Brain microvascular endothelial cell (primary cell): ENCODE results near the gene MT1G.

Source experiments
- DNase-seq: peaks from one replicate; pipeline ENCODE4 v3.0.0-alpha.2; 2020
- H3K27ac ChIP-seq: fragments of 250-450 bp; sonication (Bioruptor Pico); 2 replicates; pipeline ENCODE4 v1.5.1; 2020; ENCODE audit warnings: mild to moderate bottlenecking, moderate library complexity
- H3K27me3 ChIP-seq: fragments of 250-450 bp; sonication (Bioruptor Pico); replicated peaks from 2 replicates; pipeline ENCODE4 v1.5.1; 2020; ENCODE audit warnings: mild to moderate bottlenecking
- H3K36me3 ChIP-seq: fragments of 250-450 bp; sonication (Bioruptor Pico); replicated peaks from 2 replicates; pipeline ENCODE4 v1.5.1; 2020; ENCODE audit warnings: mild to moderate bottlenecking
- H3K4me3 ChIP-seq: 2 replicates; pipeline ENCODE4 v1.5.1; 2011; ENCODE audit warnings: low read depth, mild to moderate bottlenecking, control low read depth, low read length, moderate library complexity
- in situ Hi-C: cut with HindIII; loops from 2 replicates; pipeline ENCODE4 v1.10.0; 2017; ENCODE audit warnings: low sequenced_read_pairs, low pct_ligation_motif_present
- TF ChIP-seq, protein P1 (sequence below): IDR thresholded peaks from 2 replicates; pipeline ENCODE4 v1.5.1; 2011; ENCODE audit warnings: low read depth, mild to moderate bottlenecking, moderate library complexity, low read length, control low read depth, inconsistent platforms; ENCODE audit errors: missing control alignments

The MT1G gene

DNA sequence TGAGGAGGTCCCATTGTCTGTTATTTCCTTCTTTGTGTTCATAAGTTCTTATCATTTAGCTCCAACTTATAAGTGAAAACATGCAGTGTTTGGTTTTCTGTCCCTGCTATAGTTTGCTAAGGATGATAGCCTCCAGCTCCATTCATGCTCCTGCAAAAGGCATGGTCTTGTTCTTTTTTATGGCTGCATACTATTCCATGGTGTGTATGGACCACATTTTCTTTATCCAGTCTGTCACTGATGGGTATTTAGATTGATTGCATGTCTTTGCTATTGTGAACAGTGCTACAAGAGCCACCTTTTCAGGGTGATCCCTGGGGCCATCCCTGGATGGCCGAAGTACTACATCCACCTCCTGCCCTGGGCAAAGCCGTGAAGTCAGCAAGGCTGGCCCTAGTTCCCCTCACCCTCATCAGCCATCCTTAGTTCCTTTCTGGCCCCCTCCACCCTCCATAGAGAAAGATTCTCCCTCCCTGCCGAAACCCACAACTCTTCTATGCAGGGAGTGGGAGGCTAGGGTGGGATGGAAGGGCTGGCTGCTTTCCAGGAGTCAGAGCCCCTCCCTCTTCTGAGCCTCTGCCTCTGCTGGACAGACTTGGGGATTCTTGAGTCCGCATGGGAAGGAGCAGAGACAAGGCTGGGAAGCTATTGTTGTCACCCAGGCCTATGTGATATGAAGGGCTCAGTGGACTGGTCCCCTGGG, 22.7 kb upstream of the MT1G start:
- no peaks in the 10 kb centered on the region for H3K36me3 ChIP-seq
- TF ChIP-seq, protein P1, sequence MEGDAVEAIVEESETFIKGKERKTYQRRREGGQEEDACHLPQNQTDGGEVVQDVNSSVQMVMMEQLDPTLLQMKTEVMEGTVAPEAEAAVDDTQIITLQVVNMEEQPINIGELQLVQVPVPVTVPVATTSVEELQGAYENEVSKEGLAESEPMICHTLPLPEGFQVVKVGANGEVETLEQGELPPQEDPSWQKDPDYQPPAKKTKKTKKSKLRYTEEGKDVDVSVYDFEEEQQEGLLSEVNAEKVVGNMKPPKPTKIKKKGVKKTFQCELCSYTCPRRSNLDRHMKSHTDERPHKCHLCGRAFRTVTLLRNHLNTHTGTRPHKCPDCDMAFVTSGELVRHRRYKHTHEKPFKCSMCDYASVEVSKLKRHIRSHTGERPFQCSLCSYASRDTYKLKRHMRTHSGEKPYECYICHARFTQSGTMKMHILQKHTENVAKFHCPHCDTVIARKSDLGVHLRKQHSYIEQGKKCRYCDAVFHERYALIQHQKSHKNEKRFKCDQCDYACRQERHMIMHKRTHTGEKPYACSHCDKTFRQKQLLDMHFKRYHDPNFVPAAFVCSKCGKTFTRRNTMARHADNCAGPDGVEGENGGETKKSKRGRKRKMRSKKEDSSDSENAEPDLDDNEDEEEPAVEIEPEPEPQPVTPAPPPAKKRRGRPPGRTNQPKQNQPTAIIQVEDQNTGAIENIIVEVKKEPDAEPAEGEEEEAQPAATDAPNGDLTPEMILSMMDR, result no peak
- in situ Hi-C loops, result no loop called here
- DNase-seq, result no peak
- no peaks in the 10 kb centered on the region for H3K27me3 ChIP-seq
- H3K27ac ChIP-seq, result no peak overlapping the region
- no peak overlapping the region for H3K4me3 ChIP-seq

DNA sequence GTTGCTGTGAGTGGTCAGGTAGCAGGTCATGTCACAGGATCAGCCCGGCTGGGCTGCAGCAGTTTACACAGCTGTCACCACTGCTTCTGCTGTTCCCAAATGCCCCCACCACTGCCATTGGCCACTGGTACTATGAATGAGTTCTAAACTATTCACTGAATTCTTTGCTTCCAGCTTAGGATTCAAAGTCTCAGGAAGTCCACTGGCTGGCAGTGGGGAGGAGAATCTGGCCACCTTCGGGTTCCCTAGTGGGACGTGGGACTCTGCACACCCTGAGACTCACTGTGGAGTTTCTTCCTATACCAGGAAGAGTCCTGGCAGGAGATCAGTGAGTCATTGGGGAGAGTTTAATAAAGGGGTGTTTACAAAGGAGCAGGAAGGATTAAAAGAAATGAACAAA, 21.3 kb upstream of the MT1G start:
- no peaks in the 10 kb centered on the region for H3K27me3 ChIP-seq
- no peak overlapping the region for H3K4me3 ChIP-seq
- H3K36me3 ChIP-seq, result no peaks in the 10 kb centered on the region
- in situ Hi-C loops, result no loop called here
- H3K27ac ChIP-seq, result no peak overlapping the region
- DNase-seq, result no peak
- TF ChIP-seq, protein P1, result no peak

DNA sequence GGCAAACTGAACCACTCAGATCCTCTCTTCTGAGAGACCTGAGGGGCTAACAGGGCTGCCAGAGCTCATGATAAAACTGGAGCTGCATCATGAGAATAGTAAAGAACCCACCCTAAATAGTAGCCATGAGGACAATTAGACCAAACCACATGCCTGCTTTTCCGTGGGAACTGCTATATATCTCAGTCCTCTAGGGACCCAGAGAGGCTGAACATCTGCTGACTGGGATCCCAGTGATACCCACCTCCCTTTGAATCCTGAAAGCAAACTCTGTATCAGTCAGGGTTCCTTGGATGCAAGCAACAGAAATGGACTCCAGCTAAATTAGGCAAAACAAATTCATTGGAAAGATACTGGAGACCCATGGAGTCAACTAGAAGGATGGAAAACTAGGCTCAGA, 20.9 kb upstream of the MT1G start:
- H3K36me3 ChIP-seq, result no peaks in the 10 kb centered on the region
- H3K27me3 ChIP-seq, result no peaks in the 10 kb centered on the region
- in situ Hi-C loops, result no loop called here
- TF ChIP-seq, protein P1, result peak; percentile 9
- H3K27ac ChIP-seq, result no peak overlapping the region
- no peak overlapping the region for H3K4me3 ChIP-seq
- no peak for DNase-seq

DNA sequence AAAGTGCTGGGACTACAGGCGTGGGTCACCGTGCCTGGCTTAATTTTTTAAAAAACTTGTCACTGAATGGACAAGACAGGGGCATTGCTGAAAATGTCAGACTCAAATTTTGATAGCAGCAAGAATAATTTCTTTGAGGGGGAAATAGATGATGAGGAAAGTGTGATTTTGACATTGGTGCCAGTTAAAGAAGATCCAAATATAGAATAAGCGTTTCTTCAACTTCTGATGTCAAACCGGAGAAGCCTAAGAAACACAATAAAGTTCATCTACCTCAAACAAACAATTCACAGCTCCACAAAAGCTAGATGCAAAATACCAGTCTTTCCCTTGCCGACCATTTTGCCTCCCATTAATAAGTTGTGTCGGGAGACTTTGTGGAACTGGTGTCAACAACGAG, 18.9 kb upstream of the MT1G start:
- TF ChIP-seq, protein P1, result no peak

DNA sequence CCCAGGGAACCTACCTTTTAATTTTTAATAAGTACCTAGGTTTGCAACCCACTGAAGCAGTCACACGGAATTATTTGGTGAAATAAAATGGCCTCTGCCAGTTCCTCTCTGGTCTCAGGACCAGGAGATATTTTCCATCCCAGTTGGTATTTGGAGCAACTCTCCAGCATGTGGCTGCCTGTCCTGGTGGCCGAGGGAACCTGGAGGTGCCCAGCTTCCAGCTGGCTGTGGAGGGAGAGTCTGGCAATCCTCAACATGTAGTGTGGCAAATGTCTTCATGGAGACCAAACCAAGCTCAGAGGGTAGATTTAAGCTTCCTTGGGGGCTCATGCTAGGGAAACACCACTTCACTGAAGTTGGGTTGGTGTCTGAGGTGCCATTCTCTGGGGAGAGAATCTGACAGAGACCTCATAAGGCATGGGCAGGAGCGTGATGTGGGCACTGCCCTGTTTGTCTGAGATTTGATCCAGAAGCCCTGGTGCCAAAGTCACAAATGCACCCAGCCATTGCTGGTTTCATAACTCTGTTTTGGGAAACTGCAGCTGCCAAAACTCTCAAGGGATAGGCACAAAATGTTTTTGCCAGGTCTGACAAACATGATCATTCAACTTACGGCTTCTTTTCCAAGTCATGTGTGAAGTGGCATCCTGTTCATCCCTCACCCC, 17.2 kb upstream of the MT1G start:
- Histone ChIP-seq H3K27ac (no peak overlapping the region), H3K4me3 (no peak overlapping the region), H3K27me3 (no peaks in the 10 kb centered on the region), H3K36me3 (no peaks in the 10 kb centered on the region)
- no peak for DNase-seq
- in situ Hi-C loops, result no loop called here
- TF ChIP-seq, protein P1, result no peak

More for the DNA sequence above, 18.9 kb upstream of the MT1G start:
- Histone ChIP-seq H3K27ac (no peak overlapping the region), H3K27me3 (no peaks in the 10 kb centered on the region), H3K4me3 (no peak overlapping the region), H3K36me3 (no peaks in the 10 kb centered on the region)
- DNase-seq, result no peak
- in situ Hi-C loops, result no loop called here
